ENCODE results near the gene COL6A6.
"Not testable (repeated sequence)": the region's sequence is repeated elsewhere in the genome, so short reads cannot be mapped to it uniquely, and the experiment has no call there.

Gene COL6A6

GRCh38 chr3:130546920-130547679 is 30.1 kb downstream of the COL6A6 start:
- no peak for DNase-seq (ENCODE audit: low read depth)
- H3K4me3 ChIP-seq (ENCODE audit: control insufficient read depth, low read depth, low read length), result no peak overlapping the region
- TF ChIP-seq, protein P1, sequence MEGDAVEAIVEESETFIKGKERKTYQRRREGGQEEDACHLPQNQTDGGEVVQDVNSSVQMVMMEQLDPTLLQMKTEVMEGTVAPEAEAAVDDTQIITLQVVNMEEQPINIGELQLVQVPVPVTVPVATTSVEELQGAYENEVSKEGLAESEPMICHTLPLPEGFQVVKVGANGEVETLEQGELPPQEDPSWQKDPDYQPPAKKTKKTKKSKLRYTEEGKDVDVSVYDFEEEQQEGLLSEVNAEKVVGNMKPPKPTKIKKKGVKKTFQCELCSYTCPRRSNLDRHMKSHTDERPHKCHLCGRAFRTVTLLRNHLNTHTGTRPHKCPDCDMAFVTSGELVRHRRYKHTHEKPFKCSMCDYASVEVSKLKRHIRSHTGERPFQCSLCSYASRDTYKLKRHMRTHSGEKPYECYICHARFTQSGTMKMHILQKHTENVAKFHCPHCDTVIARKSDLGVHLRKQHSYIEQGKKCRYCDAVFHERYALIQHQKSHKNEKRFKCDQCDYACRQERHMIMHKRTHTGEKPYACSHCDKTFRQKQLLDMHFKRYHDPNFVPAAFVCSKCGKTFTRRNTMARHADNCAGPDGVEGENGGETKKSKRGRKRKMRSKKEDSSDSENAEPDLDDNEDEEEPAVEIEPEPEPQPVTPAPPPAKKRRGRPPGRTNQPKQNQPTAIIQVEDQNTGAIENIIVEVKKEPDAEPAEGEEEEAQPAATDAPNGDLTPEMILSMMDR (IDR thresholded peaks at IDR 0.05; ENCODE audit: control insufficient read depth, insufficient read depth, low read depth, low read length, missing control alignments), result no peak

- not testable (repeated sequence) for H3K4me3 ChIP-seq (ENCODE audit: control insufficient read depth, low read depth, low read length); DNase-seq (ENCODE audit: low read depth)
Measured at GRCh38 chr3:130547680-130548065, 30.7 kb downstream of the COL6A6 start.

DNA sequence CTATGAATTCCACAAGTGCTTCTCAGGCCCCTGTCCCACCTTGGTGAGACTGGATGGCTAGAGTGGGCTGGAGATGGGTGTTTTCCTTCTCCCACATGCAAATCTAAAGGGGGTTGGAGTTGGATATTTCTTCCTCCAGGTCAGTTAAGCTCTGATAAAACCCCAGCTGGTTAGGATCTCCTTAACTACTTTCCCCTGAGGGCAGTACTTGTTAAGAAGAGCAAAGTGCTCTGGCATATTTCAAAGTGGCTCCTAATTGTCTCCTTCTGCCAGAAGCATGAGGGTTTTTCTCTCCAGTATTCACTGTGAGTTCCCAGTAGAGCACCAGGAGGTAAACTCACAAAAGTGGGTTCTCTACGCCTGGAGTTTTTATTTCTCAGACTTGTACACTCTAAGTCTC is 31.4 kb downstream of the COL6A6 start:
- TF ChIP-seq, protein P1 (IDR thresholded peaks at IDR 0.05; ENCODE audit: control insufficient read depth, insufficient read depth, low read depth, low read length, missing control alignments), result no peak
- H3K4me3 ChIP-seq (ENCODE audit: control insufficient read depth, low read depth, low read length), result no peak overlapping the region
- DNase-seq (ENCODE audit: low read depth), result no peak

DNA sequence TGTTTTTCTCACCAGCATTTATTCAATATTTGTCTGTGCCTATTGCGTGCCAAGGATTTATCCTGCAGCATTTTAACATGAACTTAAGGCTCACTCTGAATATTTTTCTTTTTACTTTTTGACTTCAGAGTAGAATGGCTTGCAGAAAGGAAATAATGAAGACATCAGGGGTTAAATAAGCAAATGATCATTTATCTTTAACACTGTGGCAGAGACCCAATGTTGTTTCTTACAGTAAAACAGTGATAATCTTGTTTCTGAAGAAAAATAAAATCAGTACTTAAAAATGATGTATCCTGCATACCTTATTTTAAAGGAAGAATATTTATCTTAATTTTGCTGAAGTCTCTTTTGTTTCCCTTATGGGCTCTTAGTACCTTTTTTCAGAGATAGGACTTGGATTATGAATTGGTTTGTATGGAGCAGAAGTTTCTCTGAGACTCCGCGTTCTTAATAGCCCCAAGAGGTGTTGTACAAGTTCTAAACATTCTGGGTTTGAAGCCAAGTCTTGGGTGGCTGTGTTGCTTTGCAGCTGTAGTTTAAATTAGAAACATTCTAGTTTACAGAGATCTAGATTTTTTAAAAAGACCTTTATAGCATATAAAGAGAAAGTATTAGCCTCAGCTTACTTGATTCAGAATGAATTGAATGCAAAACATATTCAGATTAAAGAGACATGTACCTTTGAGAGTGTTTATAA is 40.5 kb downstream of the COL6A6 start:
- TF ChIP-seq, protein P1 (IDR thresholded peaks at IDR 0.05; ENCODE audit: control insufficient read depth, insufficient read depth, low read depth, low read length, missing control alignments), result no peak
- no peak overlapping the region for H3K4me3 ChIP-seq (ENCODE audit: control insufficient read depth, low read depth, low read length)
- DNase-seq (ENCODE audit: low read depth), result no peak

DNA sequence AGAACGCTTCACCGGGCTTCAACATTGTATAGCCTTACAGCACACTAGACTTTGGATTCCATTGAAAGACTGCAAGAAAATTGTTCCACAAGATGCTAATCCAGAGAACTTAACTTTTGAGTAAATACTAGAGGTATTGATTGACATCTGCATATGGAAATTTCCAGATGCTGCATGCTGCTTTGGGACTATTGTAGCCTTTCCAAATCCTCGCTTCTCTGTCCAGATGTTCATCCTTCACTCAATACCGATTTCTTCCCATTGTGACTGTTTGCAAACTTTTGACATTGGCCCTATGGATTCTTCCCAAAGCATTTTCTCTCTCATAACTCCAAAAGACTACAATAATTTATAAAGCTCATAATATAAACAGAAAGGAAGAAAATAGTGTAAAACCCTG is 41.4 kb downstream of the COL6A6 start:
- TF ChIP-seq, protein P1 (IDR thresholded peaks at IDR 0.05; ENCODE audit: control insufficient read depth, insufficient read depth, low read depth, low read length, missing control alignments), result no peak
- H3K4me3 ChIP-seq (ENCODE audit: control insufficient read depth, low read depth, low read length), result no peak overlapping the region
- DNase-seq (ENCODE audit: low read depth), result no peak

- DNase-seq (ENCODE audit: low read depth), result no peak
- no peak overlapping the region for H3K4me3 ChIP-seq (ENCODE audit: control insufficient read depth, low read depth, low read length)
- TF ChIP-seq, protein P1 (IDR thresholded peaks at IDR 0.05; ENCODE audit: control insufficient read depth, insufficient read depth, low read depth, low read length, missing control alignments), result no peak
Measured at GRCh38 chr3:130565224-130565623, 48.2 kb downstream of the COL6A6 start.
